Measurements from ENCODE around the gene SMG7. TPM values are rescaled to one million over a fixed set of nuclear protein-coding genes. Genes with fewer than 3 reads are reported as not detected.
"Not testable (repeated sequence)": the region's sequence is repeated elsewhere in the genome, so short reads cannot be mapped to it uniquely, and the experiment has no call there.

Gene SMG7, protein sequence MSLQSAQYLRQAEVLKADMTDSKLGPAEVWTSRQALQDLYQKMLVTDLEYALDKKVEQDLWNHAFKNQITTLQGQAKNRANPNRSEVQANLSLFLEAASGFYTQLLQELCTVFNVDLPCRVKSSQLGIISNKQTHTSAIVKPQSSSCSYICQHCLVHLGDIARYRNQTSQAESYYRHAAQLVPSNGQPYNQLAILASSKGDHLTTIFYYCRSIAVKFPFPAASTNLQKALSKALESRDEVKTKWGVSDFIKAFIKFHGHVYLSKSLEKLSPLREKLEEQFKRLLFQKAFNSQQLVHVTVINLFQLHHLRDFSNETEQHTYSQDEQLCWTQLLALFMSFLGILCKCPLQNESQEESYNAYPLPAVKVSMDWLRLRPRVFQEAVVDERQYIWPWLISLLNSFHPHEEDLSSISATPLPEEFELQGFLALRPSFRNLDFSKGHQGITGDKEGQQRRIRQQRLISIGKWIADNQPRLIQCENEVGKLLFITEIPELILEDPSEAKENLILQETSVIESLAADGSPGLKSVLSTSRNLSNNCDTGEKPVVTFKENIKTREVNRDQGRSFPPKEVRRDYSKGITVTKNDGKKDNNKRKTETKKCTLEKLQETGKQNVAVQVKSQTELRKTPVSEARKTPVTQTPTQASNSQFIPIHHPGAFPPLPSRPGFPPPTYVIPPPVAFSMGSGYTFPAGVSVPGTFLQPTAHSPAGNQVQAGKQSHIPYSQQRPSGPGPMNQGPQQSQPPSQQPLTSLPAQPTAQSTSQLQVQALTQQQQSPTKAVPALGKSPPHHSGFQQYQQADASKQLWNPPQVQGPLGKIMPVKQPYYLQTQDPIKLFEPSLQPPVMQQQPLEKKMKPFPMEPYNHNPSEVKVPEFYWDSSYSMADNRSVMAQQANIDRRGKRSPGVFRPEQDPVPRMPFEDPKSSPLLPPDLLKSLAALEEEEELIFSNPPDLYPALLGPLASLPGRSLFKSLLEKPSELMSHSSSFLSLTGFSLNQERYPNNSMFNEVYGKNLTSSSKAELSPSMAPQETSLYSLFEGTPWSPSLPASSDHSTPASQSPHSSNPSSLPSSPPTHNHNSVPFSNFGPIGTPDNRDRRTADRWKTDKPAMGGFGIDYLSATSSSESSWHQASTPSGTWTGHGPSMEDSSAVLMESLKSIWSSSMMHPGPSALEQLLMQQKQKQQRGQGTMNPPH
- polyA plus RNA-seq (2012; ENCODE audit: insufficient read depth, insufficient read length) = 46.3 TPM

DNA sequence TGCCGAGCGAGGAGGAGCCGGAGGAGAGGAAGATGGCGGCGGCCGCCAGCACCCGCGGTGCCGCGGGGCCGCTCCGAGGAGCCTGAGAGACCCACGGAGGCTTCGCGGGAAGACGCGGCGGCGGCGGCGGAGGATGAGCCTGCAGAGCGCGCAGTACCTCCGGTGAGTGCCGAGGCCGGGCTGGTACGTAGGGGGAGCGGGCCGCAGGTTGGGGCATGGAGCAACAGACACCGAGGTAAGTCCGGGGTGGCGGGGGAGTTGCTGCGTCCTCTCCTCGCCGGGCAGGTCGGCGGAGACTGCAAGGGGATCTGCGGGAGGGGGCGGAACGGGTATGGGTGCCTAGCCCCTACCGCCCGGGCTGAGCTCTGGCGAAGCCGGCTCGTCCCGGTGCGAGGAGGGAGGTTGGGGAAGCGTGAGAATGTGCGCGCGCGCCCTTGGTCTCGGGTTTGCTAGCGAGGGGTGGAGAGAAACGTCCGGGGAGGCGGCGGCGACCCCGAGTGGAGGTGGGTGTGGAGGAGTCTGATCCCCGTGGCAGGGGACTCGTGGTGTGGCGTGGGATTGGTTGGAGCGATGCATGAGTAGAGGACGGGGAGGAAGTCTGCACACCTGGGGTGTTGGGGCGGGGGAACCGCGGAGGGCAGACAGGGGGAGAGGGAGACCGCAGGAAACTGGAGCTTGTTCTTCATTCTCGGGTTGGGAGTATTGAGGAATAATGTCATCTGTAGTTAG is at the start of gene SMG7:
TSS of gene SMG7 (plus strand) at position 12 of the 729 bp plus-strand sequence. CDS start at position 134, 122 bp downstream.
- peak within 1 kb of the TSS; percentile 81 for H3K4me3 ChIP-seq (ENCODE audit: low read length)
- peak; percentile 65 for DNase-seq (ENCODE audit: low read depth, low spot score)

GRCh38 chr1:183423541-183423940 is 48.8 kb upstream of the SMG7 start:
- H3K4me3 ChIP-seq (ENCODE audit: low read length) = no peak overlapping the region
- no peak for DNase-seq (ENCODE audit: low read depth, low spot score)

DNA sequence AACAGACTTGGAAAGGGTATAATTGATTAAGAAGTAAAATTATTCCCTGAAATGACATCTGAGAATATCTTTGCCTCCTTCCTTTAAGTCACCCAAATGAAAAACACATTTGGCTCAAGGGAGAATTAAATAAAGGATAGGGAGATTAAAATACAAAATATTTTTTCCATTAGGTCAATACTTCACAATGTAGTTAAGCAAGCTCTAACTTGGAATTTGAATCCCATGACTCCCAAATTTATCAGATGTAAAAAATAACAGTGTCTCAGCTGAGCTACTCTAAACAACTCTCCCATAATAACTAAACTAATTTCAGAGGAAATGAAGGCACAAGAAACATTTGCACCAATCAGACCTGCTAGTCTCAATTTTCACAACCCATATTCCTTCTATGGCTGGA is 47.6 kb upstream of the SMG7 start:
- no peak overlapping the region for H3K4me3 ChIP-seq (ENCODE audit: low read length)
- no peak for DNase-seq (ENCODE audit: low read depth, low spot score)

DNA sequence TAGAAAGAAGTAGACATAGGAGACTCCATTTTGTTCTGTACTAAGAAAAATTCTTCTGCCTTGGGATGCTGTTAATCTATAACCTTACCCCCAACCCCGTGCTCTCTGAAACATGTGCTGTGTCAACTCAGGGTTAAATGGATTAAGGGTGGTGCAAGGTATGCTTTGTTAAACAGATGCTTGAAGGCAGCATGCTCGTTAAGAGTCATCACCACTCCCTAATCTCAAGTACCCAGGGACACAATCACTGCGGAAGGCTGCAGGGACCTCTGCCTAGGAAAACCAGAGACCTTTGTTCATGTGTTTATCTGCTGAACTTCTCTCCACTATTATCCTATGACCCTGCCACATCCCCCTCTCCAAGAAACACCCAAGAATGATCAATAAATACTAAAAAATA is 44.7 kb upstream of the SMG7 start:
- not testable (repeated sequence) for DNase-seq (ENCODE audit: low read depth, low spot score); H3K4me3 ChIP-seq (ENCODE audit: low read length)

DNA sequence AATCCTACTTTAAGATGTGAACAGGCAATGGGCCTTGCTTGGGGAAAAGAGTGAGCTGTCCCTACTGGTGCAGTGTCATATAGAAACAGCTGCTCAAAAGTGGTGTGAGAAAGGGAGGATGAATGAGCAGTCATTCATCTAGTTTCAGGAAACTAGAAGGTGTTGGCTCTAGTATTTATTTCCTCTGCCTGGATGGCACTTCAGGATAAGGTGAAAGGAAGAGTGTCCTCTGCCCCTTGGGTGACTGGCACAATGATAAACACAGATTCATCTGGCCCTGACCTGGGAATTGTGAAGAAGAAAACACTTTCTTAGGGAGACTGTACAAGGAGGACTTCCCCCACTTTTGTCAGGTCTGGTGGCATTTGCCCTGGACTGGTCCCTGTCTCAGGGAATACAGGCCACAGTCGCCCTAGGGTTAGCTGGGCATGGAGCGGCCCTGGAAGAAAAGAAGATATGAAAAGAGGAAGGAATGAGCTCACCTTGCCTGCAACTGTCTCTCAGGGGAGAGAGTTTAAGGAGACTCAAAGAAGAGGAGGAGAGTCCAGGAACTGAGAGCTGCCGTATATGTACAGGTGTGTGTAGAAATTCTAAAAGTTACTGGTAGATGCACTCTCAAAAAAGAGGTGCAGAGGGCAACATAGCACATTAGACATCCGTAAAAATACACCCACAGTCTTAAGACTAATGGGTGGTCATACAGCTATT is 40.3 kb upstream of the SMG7 start:
- no peak for DNase-seq (ENCODE audit: low read depth, low spot score)
- H3K4me3 ChIP-seq (ENCODE audit: low read length) = no peak overlapping the region

GRCh38 chr1:183432548-183432875 is 39.8 kb upstream of the SMG7 start:
- no peak for DNase-seq (ENCODE audit: low read depth, low spot score)
- H3K4me3 ChIP-seq (ENCODE audit: low read length) = no peak overlapping the region

- H3K4me3 ChIP-seq (ENCODE audit: low read length) = no peak overlapping the region
- no peak for DNase-seq (ENCODE audit: low read depth, low spot score)
Measured at GRCh38 chr1:183433703-183434102, 38.6 kb upstream of the SMG7 start.

GRCh38 chr1:183435497-183435896 is 36.8 kb upstream of the SMG7 start:
- no peak for DNase-seq (ENCODE audit: low read depth, low spot score)
- no peak overlapping the region for H3K4me3 ChIP-seq (ENCODE audit: low read length)

DNA sequence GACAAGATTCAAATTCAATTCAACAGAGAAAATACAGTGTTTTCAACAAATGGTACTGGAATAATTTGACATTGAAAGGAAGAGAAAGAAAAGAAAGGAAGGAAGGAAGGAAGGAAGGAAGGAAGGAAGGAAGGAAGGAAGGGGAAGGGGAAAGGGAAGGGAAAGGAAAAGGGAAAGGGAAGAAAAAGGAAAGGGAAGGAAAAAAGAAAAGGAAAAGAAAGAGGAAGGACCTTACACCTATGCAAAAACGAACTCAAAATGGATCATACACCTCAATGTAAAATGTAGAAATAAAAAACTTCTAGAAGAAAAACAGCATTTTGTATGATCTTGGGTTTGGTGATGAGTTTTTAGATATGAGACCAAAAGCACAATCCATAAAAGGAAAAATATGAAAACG is 34.2 kb upstream of the SMG7 start:
- no peak for DNase-seq (ENCODE audit: low read depth, low spot score)
- H3K4me3 ChIP-seq (ENCODE audit: low read length) = no peak overlapping the region

GRCh38 chr1:183443011-183443410 is 29.3 kb upstream of the SMG7 start:
- peak; percentile 1 for DNase-seq (ENCODE audit: low read depth, low spot score)
- H3K4me3 ChIP-seq (ENCODE audit: low read length) = no peak overlapping the region

GRCh38 chr1:183443466-183443865 is 28.8 kb upstream of the SMG7 start:
- H3K4me3 ChIP-seq (ENCODE audit: low read length) = no peak overlapping the region
- no peak for DNase-seq (ENCODE audit: low read depth, low spot score)

DNA sequence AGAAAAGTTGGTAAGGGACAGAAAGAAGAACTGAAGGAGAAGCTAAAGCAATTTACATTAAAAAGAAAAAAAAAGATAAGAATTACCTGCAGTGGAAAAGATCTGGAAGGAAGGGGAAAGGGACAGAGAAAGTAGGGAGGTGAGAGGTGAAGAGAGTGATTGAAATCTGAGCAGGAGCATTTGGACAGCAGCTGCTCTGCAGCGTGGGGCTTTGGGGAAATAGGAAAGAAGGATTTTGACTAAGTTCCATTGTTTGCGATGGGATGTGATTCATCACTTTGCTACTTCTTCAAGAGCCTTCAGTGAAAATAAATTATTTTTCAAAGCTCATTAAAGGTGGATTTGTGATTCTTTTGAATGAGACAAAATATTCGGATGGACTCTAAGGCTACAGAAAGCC is 28.1 kb upstream of the SMG7 start:
- H3K4me3 ChIP-seq (ENCODE audit: low read length) = no peak overlapping the region
- DNase-seq (ENCODE audit: low read depth, low spot score) = no peak

GRCh38 chr1:183449223-183449770 is 23.0 kb upstream of the SMG7 start:
- no peak for DNase-seq (ENCODE audit: low read depth, low spot score)
- no peak overlapping the region for H3K4me3 ChIP-seq (ENCODE audit: low read length)

DNA sequence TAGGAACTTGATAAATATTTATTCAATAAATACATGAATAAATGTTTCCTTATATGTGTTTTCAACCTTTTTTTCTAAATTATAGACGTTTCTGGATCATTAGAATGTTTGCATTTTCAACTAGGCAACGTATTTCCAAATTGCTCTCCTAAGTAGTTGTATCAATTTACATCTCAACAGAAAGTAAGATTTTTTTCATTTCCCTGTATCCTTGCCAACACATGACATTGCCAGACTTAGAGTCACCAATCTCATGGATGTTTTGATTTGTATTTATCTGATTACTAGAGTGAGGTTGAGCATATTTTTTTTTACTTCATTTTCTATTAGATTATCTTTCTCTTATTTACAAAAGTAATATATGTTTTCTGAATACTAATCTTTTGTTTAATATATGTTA is 22.2 kb upstream of the SMG7 start:
- no peak for DNase-seq (ENCODE audit: low read depth, low spot score)
- no peak overlapping the region for H3K4me3 ChIP-seq (ENCODE audit: low read length)

GRCh38 chr1:183454377-183454776 is 17.9 kb upstream of the SMG7 start:
- H3K4me3 ChIP-seq (ENCODE audit: low read length) = no peak overlapping the region
- no peak for DNase-seq (ENCODE audit: low read depth, low spot score)

DNA sequence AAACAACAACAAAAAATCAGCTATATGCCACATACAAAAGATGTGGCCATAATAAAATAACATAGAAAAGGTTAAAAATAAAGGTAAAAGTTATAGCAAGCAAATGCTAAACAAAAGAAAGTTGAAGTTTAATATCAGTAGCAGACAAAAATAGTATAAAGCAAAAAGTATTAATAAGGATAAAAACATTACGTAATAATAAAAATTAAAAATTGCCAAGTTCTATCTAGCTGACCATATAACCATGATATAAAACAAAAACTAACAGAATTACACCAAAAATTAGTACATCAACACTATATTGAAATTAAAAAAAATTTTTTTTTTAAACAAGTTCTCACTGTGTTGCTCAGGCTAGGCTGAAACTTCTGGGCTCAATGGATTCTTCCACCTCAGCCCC is 15.5 kb upstream of the SMG7 start:
- no peak for DNase-seq (ENCODE audit: low read depth, low spot score)

DNA sequence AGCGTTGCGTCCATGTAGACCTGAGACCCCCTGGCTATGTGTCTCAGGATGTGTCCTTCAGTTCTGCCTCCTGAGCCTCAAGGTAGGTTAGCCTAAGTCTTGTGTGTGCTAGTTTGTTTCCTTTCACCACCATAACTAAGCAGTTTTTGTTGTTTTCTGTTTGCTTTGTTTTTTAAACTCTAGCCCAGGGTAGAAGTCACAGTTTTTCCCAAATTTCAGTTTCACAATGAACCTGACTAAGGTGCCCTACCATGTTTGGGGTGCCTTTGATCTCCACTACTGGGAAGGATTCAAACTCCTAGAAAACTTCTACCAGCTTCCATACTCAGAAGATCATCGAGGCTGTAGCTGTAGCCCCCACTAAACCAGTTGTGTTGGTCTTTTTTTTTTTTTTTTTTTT is 14.8 kb upstream of the SMG7 start:
- no peak overlapping the region for H3K4me3 ChIP-seq (ENCODE audit: low read length)

More for the DNA sequence above, 15.5 kb upstream of the SMG7 start:
- no peak overlapping the region for H3K4me3 ChIP-seq (ENCODE audit: low read length)

GRCh38 chr1:183460596-183460995 is 11.7 kb upstream of the SMG7 start:
- DNase-seq (ENCODE audit: low read depth, low spot score) = no peak
- H3K4me3 ChIP-seq (ENCODE audit: low read length) = no peak overlapping the region

More for the DNA sequence above, 14.8 kb upstream of the SMG7 start:
- no peak for DNase-seq (ENCODE audit: low read depth, low spot score)

Data from Jurkat, Clone E6-1 (cell line).